Renal cortical epithelial cell (primary cell): ENCODE results near the gene TOP3B. TPM values are rescaled to one million over a fixed set of nuclear protein-coding genes. Genes with fewer than 3 reads are reported as not detected.

Experiments used
- DNase-seq: peaks from one replicate; pipeline ENCODE4 v3.0.0-alpha.2; 2011; ENCODE audit warnings: low read depth
- total RNA-seq: library from RNA; depleted of rRNA; stranded (reverse); fragments of >200 nt; gene quantifications from 2 replicates; pipeline ENCODE4 v1.2.3, GENCODE V29; 2014

The TOP3B gene
- total RNA-seq, 1 donor from 2014 or later: 30.5 TPM

DNA sequence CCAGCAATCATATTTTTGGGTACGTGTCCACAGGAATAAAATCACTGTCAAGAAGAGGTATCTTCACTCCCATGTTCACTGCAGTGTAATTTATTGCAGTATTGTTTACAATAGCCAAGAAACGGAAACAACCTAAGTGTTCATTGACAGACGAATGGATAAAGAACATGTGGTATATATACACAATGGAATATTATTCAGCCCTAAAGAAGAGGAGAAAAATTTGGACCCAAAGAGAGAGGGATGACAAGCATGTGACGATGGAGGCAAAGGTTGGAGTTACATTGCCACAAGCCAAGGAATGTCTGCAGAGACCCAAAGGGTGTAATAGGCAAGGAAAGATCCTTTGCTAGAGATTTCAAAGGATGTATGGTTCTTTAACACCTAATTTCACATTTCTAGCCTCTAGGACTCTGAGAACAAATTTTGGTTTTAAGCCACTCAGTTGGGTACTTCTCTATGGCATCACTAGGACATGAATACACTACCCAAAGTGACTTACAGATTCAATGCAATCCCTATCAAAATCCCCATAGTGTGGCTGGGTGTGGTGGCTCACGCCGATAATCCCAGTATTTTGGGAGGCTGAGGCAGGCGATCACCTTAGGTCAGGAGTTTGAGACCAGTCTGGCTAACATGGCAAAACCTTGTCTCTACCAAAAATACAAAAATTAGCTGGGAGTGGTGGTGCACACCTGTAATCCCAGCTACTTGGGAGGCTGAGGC lies 31.1 kb upstream of the TOP3B start:
- no peak for DNase-seq

DNA sequence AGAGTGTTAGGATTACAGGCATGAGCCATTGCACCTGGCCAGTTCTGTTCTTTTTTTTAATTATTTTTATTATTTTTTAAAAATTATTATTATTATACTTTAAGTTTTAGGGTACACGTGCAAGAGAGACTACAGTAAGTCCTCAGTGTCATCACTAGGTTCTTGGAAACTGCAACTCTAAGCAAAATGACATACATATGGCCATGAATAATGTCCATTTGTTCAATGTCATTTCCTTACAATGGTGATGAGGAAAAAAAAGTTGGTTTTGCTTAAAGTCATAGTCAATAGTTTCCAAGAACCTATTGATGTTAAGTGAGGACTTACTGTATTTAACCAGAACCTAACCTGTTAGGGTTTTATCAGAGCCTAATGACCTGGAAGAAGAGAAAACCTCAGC lies 29.4 kb upstream of the TOP3B start:
- no peak for DNase-seq

DNA sequence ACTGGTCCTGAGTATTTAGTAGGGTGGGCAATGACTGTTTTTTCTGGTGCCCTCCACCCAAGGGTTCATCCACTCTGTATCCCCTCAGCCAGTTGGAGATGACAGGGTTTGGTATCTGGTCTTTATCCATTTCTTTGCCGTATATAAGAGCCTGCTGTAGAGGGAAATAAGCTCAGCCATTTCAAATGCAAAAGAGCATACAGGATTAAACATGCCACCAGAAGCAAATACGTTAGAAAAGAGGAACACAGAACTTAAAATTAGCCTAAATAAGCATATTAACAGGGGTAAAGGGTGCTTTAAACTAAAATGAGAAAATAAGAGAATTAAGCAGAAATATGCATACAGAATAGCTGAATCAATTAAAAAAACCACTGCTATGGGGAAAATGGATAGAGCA lies 27.8 kb upstream of the TOP3B start:
- DNase-seq: no peak

DNA sequence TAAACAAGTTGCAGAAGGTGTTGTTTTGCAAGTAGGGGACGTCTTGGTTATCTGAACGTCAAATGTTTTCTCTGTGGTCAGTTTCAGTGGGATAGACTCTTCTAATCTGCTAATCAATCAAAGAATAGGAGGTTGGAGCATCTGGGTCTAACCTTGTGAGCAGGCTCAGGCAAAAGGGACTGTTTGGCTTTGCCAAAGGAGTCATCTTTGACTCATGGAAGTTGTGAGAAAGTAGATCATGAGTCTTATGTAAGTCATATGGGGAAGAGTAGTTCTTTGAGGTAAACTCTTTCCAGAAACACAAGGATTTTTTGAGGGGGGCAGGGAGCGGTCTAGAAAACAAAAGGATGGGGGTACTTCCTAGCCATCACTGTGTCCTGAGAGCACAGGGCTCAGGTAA lies 27.1 kb upstream of the TOP3B start:
- DNase-seq: no peak

DNA sequence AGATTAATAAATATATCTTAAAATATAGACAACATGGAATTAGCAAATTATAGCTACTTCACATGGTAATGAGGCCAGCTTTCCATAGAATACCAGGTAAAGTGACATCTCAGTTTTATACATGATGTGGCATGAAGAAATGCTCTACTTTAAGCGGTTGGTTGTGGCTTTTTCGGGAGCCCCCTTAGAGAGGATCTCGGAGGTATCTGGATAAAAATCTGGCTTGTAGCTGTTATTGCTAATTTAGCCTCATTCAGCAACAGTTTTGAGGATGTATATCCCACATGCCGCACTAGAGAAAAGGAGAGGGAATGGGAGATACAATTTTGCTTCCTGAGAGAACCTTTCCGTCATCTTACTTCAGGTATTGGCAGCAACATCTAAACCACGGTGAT lies 24.0 kb upstream of the TOP3B start:
- DNase-seq: no peak

DNA sequence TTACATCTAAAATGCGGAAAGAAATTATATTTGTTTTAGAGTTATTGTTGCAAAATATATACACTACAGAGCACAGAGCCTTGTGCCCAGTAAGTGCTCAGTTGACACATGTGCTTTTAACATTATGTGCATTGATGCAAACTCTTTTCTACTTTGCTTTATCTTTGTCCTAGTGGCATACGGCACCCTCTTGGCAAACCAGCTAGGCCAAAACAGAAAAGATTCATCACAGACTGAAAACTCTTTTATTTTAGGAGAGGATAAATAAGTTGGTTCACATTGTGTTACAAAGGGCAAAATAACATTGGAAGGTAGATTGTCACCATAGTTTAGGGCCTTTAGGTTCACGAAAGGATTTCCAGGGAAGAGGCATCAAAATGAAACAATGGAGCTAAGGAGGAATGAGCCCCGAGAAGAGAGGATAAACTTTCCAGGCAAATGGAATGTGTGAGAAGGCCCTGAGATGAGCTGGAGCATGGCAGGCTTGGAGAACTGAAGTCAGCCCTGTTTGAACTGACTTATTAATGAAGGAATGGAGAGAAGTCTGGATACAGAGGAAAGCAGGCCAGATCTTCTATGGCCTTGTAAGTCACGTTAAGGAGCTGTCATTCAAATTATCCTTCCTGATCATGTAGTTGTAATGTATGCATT lies 23.5 kb upstream of the TOP3B start:
- no peak for DNase-seq

DNA sequence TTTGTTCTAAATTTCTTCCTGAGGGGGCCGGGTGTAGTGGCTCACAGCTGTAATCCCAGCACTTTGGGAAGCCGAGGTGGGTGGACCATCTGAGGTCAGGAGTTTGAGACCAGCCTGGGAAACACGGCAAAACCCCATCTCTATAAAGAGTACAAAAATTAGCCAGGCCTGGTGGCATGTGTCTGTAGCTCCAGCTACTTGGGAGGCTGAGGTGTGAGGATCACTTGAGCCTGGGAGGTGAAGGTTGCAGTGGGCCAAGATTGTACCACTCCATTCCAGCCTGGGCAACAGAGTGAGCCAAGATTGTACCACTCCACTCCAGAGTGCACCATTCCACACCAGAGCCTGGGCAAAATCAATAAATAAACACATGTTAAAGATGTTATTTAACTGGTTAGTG lies 20.6 kb upstream of the TOP3B start:
- DNase-seq: no peak

DNA sequence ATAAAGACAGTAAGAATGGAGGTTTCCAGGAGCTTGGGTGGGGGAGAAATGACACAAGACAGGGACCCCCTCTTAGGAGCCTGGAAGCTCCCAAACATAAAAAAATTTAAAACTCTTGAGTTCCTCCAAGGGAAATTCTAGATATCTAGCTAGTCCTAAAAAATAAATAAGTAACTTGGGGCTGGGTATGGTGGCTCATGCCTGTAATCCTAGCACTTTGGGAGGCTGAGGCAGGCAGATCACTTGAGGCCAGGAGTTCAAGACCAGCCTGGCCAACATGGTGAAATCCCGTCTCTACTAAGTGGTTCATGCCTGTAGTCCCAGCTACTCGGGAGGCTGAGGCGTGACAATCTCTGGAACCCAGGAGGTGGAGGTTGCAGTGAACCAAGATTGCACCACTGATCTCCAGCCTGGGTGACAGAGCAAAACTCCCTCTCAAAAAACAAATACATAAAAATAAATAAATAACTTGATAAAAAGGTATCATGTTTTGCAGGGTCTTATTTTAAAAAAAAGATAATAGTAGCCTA lies 20.0 kb upstream of the TOP3B start:
- no peak for DNase-seq

DNA sequence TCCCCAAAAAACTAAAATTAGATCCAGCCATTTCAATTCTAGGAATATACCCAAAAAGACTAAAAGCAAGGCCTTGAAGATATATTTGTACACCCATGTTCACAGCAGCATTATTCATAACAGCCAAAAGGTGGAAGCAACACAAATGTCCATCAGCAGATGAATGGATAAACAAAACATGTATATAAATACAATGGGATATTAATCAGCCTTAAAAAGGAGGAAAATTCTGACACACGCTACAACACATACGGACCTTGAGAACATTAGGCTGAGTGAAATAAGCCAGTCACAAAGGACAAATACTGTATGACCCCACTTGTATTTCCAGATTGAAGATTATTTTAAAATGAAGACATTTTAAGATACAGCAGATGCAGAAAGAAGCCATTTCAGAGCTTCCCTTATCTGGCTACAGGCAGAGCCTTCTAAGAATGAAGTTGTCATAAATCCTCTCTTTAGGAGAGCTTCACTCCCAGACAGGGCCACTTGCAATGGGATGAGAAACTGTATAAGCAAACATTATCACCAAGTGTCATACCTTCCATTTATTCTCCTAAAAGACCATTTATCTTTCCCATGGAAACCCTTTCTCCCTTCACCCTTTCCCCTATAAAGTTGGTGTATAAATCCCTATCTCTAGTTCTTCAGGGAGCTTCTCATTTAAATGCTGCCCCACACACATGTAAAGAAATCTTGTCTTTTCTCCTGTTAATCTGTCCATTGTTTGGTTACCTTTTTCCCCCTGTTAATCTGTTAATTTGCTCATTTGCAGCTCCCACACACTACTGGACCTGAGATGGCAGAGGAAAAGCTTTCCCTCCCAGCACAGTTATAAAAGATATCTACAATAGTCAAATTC lies 19.3 kb upstream of the TOP3B start:
- no peak for DNase-seq

DNA sequence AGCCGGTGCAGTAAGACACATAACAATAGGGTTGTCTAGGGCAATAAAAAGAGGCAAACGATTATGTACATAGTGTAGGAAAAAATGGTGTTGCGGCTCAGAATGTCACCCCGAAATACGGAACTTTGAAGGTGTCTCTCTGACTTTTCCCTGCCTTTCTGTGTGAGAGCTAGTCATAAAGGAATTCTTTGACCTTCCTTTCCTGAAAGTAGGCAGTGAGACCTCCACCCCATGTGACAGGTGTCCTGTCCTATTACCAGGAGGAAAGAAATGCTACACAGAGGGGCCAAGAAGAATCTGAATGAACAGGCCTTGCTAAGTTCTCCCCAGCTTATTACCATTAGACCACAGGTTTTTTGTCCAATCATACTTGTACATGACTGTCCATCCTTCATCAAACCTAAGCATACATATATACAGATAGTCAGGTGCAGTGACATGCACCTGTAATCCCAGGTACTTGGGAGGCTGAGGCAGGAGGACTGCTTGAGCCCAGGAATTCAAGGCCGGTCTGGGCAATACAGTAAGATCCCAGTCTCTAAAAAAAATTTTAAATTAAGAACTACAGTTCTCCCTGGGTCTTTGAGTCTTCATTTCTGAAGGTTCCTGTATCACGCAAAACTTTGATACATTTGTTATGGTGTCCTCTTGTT lies 16.1 kb upstream of the TOP3B start:
- DNase-seq: no peak

DNA sequence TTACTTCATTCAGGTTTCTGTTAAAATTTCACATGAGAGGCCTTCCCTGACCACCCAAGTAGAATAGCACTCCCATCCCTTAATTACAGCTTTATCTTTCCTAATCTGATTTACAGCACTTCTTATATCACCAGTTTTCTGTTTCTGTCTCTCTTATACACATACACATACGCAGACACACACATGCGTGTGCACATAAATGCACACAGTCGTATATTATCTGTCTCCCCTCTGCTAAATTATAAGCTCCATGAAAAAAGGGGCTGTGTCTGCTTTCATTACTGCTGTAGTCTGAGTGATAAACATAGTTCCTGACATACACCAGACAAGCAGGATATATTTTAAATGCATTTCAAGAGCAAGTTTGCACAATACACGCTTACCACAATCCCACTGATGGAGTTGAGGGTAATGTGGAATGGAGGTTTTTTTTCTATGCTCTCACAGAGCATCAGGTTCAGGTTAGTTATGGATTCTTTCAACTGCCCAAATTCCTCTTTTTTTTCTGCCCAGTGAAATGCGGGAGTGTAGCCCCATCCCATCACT lies 13.7 kb upstream of the TOP3B start:
- DNase-seq: no peak

DNA sequence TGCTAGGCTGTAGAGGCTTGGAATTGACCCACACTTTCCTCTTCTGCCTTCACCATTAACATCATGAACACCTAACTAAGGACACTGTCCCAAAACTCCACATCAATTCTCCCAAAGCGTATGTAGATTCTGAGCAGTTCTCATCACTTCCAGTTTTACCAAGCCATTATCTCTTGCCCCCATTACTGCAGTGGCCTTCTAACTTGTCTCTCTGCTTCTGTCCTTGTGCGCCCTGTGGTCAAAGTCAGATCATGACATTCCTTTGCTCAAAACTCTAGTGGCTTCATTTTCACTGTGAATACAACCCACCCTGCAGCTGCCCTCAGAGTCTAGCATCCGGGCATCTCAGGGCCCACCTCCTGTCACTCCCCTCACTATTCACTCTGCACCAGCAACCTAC lies 13.1 kb upstream of the TOP3B start:
- DNase-seq: no peak

DNA sequence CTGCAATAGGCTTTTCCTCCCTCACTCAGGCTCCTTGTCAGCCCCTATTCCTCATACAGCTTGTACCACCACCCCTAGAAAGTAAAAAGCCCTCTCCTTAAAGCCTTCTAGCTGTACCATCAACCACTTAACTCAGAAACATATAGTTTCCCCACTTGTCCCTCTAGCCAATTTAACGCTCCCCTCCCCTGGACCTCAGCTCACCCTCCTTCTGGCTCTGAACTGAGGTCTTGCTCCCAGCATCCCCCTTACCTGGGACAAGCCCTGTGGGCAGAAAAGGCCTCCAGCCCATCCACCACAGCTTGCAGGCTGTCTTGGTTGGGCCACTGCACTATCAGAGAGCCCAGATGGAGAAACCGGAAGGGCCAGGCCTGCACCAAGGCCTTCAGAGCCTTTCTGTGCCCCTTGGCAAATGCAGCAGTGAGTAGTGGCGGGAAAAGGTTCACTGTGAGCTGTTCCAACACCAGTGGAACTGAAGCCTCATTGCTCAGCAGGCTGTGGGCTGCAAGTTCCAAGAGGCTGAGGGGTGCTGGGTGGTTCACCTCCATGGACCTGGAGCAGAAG lies 12.4 kb upstream of the TOP3B start:
- no peak for DNase-seq

DNA sequence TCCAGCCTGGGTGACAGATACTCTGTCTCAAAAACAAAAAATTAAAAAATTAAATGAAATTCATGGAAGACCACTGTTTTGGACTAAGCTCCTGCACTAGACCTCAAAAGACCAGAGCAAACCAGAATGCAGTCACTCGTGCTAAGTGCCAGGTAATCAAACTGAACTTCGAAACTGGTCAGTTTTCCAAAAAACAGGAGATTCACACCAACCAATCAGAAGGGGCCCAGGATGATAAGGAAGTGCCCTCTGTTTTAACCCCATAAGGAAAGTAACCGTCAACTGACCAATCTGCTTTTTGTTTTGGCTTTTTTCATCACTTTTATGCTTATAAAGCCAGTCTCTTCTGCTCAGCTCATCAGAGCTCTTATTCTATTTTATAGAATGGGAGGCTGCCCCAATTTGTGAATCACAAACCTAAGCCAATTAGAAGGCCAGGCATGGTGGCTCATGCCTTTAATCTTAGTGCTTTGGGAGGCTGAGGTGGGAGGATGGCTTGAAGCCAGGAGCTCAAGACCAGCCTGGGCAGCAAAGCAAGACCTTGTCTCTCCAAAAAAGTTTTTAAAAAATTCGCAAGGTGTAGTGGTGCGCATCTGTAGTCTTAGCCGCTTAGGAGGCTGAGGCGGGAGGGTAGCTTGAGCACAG lies 10.1 kb upstream of the TOP3B start:
- no peak for DNase-seq

DNA sequence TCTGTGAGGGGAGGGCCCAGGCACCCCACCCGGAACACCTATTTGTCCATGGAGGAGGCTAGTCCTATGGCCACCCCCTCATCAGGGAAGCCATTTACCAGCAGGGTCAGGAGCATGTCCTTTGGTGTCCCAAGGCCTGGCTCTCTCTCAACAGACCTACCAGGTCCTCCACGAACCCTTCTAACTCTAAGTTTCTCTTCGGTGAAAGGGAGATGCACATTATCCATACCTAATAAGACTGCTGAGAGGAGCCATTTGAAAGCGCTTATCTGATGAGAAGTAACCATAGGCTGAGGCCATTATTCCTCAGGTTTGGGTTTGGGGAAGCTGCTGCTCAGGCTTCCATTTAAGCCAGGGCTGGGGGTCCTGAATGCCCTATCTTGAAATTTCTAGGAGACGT lies 9.2 kb upstream of the TOP3B start:
- DNase-seq: no peak

DNA sequence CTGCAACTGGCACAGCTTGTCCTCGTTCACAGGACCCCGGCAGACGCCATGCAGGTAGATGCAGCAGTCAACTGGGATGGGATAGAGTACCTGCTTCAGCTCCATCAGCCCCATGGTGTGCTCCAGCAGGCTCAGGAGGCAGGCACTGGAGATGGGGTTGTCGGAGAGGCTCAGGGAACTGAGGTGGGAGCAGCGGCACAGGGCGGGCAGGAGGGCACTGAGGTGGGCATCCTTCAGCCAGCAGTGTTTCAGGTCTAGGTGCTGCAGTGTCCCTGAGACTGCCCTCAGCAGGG lies 8.7 kb upstream of the TOP3B start:
- DNase-seq: no peak

DNA sequence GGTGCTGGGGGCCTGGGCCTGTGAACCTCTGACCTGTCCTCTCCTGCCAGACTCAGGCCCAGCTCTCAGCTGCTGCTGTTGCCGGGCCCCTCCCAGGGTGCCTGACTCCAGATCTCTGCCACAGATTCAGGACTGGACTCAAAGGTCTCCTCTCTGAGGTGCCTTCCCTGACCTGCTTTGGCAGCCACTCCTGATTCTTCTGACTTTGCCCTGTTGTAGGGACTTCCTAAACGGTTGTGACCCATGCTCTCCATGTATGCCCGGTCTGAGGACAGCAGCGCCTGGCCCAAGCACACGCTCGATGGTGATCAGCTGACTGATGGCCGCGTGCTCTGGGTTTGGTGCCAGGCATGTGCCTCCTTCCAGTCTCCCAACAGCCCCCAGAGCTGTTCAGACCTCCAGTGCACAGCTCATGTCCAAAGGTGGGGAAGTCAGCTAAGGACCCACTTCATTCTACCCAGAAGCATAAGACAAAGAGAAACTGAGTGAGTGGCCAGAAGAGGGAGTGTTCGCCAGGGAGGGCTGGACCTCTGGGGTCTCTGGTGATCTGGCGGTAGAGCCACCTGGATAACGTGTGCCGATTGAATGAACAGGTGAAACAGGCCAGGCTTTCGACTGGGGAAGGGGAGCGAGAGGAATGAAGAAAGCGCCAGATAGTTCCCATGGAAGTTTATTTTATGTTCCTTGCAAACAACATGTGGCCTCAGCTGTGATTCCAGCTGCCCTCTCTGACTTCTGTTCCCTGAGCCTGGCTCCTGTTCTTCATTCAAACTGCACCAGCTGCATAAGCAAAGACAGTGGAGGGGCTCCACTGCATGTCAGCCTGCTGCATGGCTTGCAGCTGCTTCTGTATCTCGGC lies 8.1 kb upstream of the TOP3B start:
- DNase-seq: no peak

DNA sequence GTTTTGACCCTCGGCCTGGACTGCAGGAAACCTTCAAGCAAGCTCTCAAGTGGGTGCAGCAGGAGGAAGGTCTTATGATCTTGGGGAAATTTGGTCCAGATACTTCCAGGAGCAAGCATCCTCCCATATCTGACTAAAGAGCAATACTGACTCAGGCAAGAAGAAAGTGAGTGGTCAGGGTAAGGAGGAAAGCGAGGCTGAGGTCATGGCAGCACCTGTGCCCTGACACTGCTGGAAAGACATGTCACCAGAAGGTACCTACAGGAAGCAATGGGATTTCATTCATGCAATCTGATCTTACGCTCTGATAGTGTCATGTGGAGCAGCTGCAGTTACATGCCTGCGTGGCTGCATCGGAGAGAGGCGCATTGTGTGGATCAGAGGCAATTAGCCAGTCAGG lies 6.5 kb upstream of the TOP3B start:
- no peak for DNase-seq

DNA sequence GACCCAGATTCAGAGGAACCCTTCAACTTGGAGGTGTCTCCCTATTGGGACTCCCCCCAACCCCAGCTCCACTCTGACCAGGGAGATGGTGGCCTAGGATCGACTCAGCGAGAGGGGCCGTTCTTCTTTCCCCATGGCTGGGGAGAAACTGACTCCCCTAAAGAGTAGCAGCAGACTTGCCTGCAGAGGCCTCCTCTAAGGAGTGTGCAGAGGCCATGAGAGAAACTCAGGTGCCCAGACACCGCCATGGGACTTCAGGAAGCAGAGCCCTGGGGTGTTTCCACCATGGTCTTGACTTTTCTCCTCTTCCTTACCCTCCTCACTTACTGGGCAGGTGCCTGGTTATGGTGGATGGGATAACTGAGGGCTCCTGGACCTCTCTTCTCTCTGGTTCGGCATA lies 2.6 kb upstream of the TOP3B start:
- DNase-seq: no peak

DNA sequence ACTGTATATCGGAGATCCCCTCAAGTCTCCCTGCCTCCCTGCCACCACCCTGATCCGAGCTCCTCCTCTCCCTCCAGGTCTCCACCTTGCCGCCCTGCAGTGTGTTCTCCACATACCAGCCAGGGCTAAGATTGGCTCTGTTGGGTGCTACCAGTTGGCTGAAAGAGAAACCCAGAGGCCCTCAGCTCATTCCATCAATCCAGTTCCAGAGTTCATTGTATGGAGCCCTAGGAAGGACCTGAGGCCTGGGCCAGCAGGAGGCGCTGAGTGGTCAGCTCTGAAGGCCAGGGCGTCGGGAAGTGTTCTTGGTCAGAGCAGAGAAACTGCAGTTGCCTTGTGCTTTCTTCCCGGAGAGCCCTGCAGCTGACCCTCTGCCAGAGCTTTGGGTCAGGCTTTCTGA lies 2.2 kb upstream of the TOP3B start:
- no peak for DNase-seq
